Right lobe of liver (tissue), 6 donors: ENCODE measurements around the gene OR9A2. TPM values are rescaled to one million over a fixed set of nuclear protein-coding genes. Genes with fewer than 3 reads are reported as not detected.

Source experiments
- ATAC-seq, 4 donors: fragments of 200-7000 bp; cut with Tn5 transposase; one replicate each; pipeline ENCODE4 v1.9.1; 2020; ENCODE audit warnings: mild to moderate bottlenecking in 4 of 4, moderate library complexity in 4 of 4
- DNase-seq, 3 donors: peaks; one replicate each; pipeline ENCODE4 v3.0.0-alpha.2; 2020
- H3K27ac ChIP-seq, 3 donors: fragments of 200-600 bp; one replicate each; pipeline ENCODE4 v1.8.0; 2022
- H3K27me3 ChIP-seq, 2 donors: fragments of 200-600 bp; one replicate each; pipeline ENCODE4 v1.8.0; 2022
- H3K36me3 ChIP-seq, 4 donors: fragments of 200-600 bp; sonication (generic) in 1 of 4; one replicate each; pipeline versions ENCODE4 v1.5.1 to v1.8.0; 2017 to 2022; ENCODE audit warnings: control low read depth in 1 of 4
- H3K4me1 ChIP-seq, 4 donors: fragments of 200-600 bp; sonication (generic) in 1 of 4; one replicate each; pipeline versions ENCODE4 v1.5.1 to v1.8.0; 2017 to 2022; ENCODE audit warnings: control low read depth in 1 of 4
- H3K4me3 ChIP-seq, 3 donors: fragments of 200-600 bp; one replicate each; pipeline ENCODE4 v1.8.0; 2022
- H3K9me3 ChIP-seq, 4 donors: fragments of 200-600 bp; sonication (generic) in 1 of 4; one replicate each; pipeline versions ENCODE4 v1.5.1 to v1.8.0; 2017 to 2022; ENCODE audit warnings: control low read depth in 1 of 4
- CTCF ChIP-seq, 4 donors: fragments of 200-600 bp in 3 of 4; fragments of 450-650 bp in 1 of 4; IDR thresholded peaks; one replicate each; pipeline versions ENCODE4 v1.5.1 to v1.8.0; 2016 to 2022; ENCODE audit warnings: antibody characterized with exemption in 4 of 4, mild to moderate bottlenecking in 2 of 4
- POLR2A ChIP-seq: fragments of 450-650 bp; IDR thresholded peaks from one replicate; pipeline ENCODE4 v1.6.1; 2017; ENCODE audit warnings: antibody characterized with exemption, mild to moderate bottlenecking
- WGBS: methylation state at CpG from one replicate; pipeline ENCODE4 v1.1.6; 2018; ENCODE audit warnings: low coverage, low lambda C conversion rate; ENCODE audit not compliant: insufficient coverage; ENCODE audit errors: missing lambda C conversion rate; 5-methylcytosine and 5-hydroxymethylcytosine counted together
- intact Hi-C, 2 donors: fragments of 100-400 bp; cut with DNase I; formaldehyde crosslinking; loops; one replicate each; pipeline versions ENCODE4 v1.11.2 to v1.14.1; 2022
- total RNA-seq, 6 experiments: library from RNA; depleted of rRNA in 2 of 6; stranded (reverse); fragments of >200 nt in 2 of 6; fragmentation: NEBNext Ultra II Directional in 3 of 6; extraction: Animal tissue kit (Norgen Biotek cat#: 25700) in 3 of 6; gene quantifications; one replicate each; pipeline versions ENCODE4 v1.1.0 to v1.2.4, GENCODE V29; 2016 to 2023
- donor health status: DM: no; HTN: yes; CAD: no.
- donor health status: DM: no; HTN: no; CAD: no.
- donor health status: DM: no; HTN: no; CAD: no.
- donor health status: DM: no; HTN: yes; CAD: no.
- donor health status: DM: no; HTN: yes; CAD: no.

Gene OR9A2
- total RNA-seq, 6 experiments from 2014 or later: not detected

- H3K4me3 ChIP-seq: no peak overlapping the region
- no peaks in the 10 kb centered on the region for H3K9me3 ChIP-seq
- H3K36me3 ChIP-seq: no peaks in the 10 kb centered on the region
- no peaks in the 10 kb centered on the region for H3K27me3 ChIP-seq
- ATAC-seq (no peak), DNase-seq (no peak)
- no peak for TF ChIP-seq CTCF (IDR thresholded peaks at IDR 0.05)
- no peak for TF ChIP-seq POLR2A
- no peaks in the 10 kb centered on the region for H3K4me1 ChIP-seq
- intact Hi-C loops: no loop called here
- no peak overlapping the region for H3K27ac ChIP-seq
Observed at GRCh38 chr7:143023047-143023446, 3.9 kb downstream of the OR9A2 start.

- TF ChIP-seq POLR2A (no peak), CTCF (IDR thresholded peaks at IDR 0.05) (no peak)
- ATAC-seq (no peak), DNase-seq (no peak)
- intact Hi-C loops: no loop called here
- Histone ChIP-seq H3K27ac (no peak overlapping the region), H3K36me3 (no peaks in the 10 kb centered on the region), H3K4me1 (no peaks in the 10 kb centered on the region), H3K4me3 (no peak overlapping the region), H3K27me3 (no peaks in the 10 kb centered on the region), H3K9me3 (no peaks in the 10 kb centered on the region)
Observed at GRCh38 chr7:143018931-143019330, 8.0 kb downstream of the OR9A2 start.

- no peak overlapping the region for H3K4me3 ChIP-seq
- H3K27ac ChIP-seq: no peak overlapping the region
- intact Hi-C loops: no loop called here
- TF ChIP-seq POLR2A (no peak), CTCF (IDR thresholded peaks at IDR 0.05) (no peak)
- no peaks in the 10 kb centered on the region for H3K36me3 ChIP-seq
- no peaks in the 10 kb centered on the region for H3K27me3 ChIP-seq
- DNase-seq (no peak), ATAC-seq (no peak)
- WGBS: 33% methylated on average over 1 of the region's 2 CpGs
- H3K9me3 ChIP-seq: no peaks in the 10 kb centered on the region
- H3K4me1 ChIP-seq: no peaks in the 10 kb centered on the region
Observed at GRCh38 chr7:143016996-143017395, 9.9 kb downstream of the OR9A2 start.

- Histone ChIP-seq H3K4me3 (no peak overlapping the region), H3K27me3 (no peaks in the 10 kb centered on the region), H3K27ac (no peak overlapping the region), H3K36me3 (no peaks in the 10 kb centered on the region), H3K9me3 (no peaks in the 10 kb centered on the region), H3K4me1 (no peaks in the 10 kb centered on the region)
- WGBS: 76% methylated on average over 3 of the region's 3 CpGs
- ATAC-seq (no peak), DNase-seq (no peak)
- TF ChIP-seq CTCF (IDR thresholded peaks at IDR 0.05) (no peak), POLR2A (no peak)
- intact Hi-C loops: no loop called here
Observed at GRCh38 chr7:143015926-143016490, 10.9 kb downstream of the OR9A2 start.

DNA sequence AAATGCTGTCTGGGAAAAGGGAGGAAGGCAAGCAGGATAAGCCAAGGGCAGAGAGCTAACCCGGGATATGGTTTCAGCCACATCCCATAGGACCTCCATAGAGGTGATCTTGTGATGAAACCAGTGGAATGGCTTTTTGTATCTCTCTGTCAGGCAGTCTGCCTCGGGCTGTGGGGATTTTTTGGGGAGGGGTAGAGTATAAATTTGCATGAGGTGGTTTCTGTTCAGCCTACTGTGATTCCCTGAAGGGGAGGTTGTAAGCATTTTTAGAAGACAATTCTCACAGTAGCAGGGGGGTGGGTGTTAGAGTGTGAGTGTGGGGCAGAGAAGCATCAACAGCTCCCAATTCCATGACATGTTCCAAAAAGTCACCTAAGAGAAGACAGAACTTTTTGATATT is 11.8 kb downstream of the OR9A2 start:
- no peaks in the 10 kb centered on the region for H3K27me3 ChIP-seq
- DNase-seq (no peak), ATAC-seq (no peak)
- no peak for TF ChIP-seq CTCF (IDR thresholded peaks at IDR 0.05)
- TF ChIP-seq POLR2A: no peak
- H3K4me3 ChIP-seq: no peak overlapping the region
- 25% methylated on average over 2 of the region's 2 CpGs for WGBS
- H3K36me3 ChIP-seq: no peaks in the 10 kb centered on the region
- no peak overlapping the region for H3K27ac ChIP-seq
- H3K9me3 ChIP-seq: no peaks in the 10 kb centered on the region
- intact Hi-C loops: no loop called here
- H3K4me1 ChIP-seq: no peaks in the 10 kb centered on the region
